ENCODE results near the gene EED. TPM values are rescaled to one million over a fixed set of nuclear protein-coding genes. Genes with fewer than 3 reads are reported as not detected.
"Not testable (repeated sequence)": the region's sequence is repeated elsewhere in the genome, so short reads cannot be mapped to it uniquely, and the experiment has no call there.

The EED gene
- total and polyA plus RNA-seq, 7 donors: 8.1 to 14.6 (median 10.8) TPM

DNA sequence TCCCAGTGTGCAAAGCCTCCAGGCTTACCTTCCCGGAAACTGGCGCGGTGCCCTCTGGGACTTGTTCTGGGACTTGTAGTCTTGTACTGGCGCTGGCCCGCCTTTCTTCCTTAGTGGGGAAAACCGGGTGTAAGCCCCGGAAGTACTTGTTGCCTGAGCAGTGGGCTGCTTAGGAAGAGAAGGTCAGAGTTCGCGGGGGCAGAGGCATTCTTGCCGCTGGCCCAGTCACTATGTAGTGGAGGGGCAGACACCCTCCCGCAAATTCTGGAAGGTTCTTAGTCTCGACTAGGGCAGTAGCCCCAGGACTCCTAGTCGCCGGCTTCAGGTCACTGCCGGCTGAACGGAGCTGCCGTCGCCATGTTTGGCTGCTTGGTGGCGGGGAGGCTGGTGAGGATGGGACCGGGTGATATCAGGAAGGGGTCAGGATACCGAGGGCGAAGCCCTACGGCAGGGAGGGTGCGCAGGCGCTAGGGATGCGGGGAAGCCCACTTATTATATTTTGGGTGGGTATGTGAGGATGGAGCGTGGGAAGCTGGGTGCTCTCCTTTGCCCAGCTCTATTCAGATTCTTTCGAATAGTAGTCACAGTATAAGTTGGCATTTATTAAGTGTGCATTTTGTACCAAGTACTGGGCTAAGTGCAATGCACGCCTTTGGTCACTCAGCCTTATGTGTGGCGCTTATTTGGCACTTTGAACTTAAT lies 57.7 kb downstream of the EED start, which contains the start of gene HIKESHI:
Gene HIKESHI (plus strand): TSS at position 149 of the 702 bp plus-strand sequence. CDS start 209 bp downstream, at position 358.
- H3K36me3 ChIP-seq (ENCODE audit: insufficient read depth in 1 of 2, low read depth in 1 of 2): no peaks in the 10 kb centered on the region
- H3K4me3 ChIP-seq: peak within 1 kb of the TSS; percentile 89
- no peaks in the 10 kb centered on the region for H3K9me3 ChIP-seq
- H3K4me1 ChIP-seq: peaks cover 18% of the 10 kb centered on the region
- peak within 1 kb of the TSS; percentile 93 for H3K27ac ChIP-seq
- TF ChIP-seq, protein P1, sequence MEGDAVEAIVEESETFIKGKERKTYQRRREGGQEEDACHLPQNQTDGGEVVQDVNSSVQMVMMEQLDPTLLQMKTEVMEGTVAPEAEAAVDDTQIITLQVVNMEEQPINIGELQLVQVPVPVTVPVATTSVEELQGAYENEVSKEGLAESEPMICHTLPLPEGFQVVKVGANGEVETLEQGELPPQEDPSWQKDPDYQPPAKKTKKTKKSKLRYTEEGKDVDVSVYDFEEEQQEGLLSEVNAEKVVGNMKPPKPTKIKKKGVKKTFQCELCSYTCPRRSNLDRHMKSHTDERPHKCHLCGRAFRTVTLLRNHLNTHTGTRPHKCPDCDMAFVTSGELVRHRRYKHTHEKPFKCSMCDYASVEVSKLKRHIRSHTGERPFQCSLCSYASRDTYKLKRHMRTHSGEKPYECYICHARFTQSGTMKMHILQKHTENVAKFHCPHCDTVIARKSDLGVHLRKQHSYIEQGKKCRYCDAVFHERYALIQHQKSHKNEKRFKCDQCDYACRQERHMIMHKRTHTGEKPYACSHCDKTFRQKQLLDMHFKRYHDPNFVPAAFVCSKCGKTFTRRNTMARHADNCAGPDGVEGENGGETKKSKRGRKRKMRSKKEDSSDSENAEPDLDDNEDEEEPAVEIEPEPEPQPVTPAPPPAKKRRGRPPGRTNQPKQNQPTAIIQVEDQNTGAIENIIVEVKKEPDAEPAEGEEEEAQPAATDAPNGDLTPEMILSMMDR (IDR thresholded peaks at IDR 0.05): no peak
- H3K27me3 ChIP-seq (ENCODE audit: insufficient read depth in 3 of 3, low read length in 2 of 3): no peaks in the 10 kb centered on the region
- WGBS, 3 donors: 0% methylated on average over 30 of the region's 30 CpGs
- intact Hi-C loops (cut with DNase I): loop anchor here in 1 of 2 donors (5.0 kb wide), 1 partner anchor 60 kb away; the partner anchor contains the start of gene EED
- ATAC-seq: peak; percentile 97 to 99 (median 98)
- peak; percentile 100 for DNase-seq

DNA sequence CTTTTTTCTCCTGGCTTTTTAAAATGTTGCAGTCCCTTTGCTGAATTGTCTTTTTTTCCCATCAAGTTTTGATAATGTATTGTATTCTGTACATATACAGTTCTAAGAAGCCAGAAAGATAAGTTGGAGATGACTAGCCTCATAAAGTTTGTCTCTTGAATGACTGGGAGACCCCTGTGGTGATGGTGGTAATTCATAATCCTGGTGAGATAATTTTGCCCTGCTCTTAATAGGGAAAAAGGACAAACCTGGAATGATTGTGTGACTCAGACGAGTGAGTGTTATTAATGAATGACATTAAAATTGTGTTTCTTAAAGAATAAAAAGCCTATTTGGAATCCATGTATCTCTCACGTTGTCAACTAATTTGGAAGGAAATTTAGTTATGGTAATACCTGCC lies 58.7 kb downstream of the EED start:
- peak overlapping the region; percentile 93 for H3K27ac ChIP-seq
- H3K27me3 ChIP-seq (ENCODE audit: insufficient read depth in 3 of 3, low read length in 2 of 3): no peaks in the 10 kb centered on the region
- no peaks in the 10 kb centered on the region for H3K9me3 ChIP-seq
- ATAC-seq (no peak), DNase-seq (no peak)
- peak overlapping the region; percentile 89 for H3K4me3 ChIP-seq
- intact Hi-C loops (cut with DNase I): loop anchor here in 1 of 2 donors (5.0 kb wide), 1 partner anchor 61 kb away; the partner anchor contains the start of gene EED
- no peaks in the 10 kb centered on the region for H3K36me3 ChIP-seq (ENCODE audit: insufficient read depth in 1 of 2, low read depth in 1 of 2)
- 46 to 51% (median 47%) methylated on average over 2 of the region's 2 CpGs for WGBS, 3 donors
- TF ChIP-seq, protein P1 (IDR thresholded peaks at IDR 0.05): no peak
- peaks cover 18% of the 10 kb centered on the region for H3K4me1 ChIP-seq

DNA sequence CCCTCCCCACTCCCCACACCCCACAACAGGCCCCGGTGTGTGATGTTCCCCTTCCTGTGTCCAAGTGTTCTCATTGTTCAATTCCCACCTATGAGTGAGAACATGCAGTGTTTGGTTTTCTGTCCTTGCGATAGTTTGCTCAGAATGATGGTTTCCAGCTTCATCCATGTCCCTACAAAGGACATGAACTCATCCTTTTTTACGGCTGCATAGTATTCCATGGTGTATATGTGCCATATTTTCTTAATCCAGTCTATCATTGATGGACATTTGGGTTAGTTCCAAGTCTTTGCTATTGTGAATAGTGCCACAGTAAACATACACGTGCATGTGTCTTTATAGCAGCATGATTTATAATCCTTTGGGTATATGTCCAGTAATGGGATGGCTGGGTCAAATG lies 64.2 kb downstream of the EED start:
- H3K27ac ChIP-seq; H3K27me3 ChIP-seq (ENCODE audit: insufficient read depth in 3 of 3, low read length in 2 of 3); ATAC-seq; H3K4me1 ChIP-seq; H3K9me3 ChIP-seq; H3K4me3 ChIP-seq; DNase-seq; H3K36me3 ChIP-seq (ENCODE audit: insufficient read depth in 1 of 2, low read depth in 1 of 2); intact Hi-C loops (cut with DNase I): not testable (repeated sequence)
- WGBS, 3 donors: 72 to 100% (median 77%) methylated on average over 2 to 3 of the region's 4 CpGs

DNA sequence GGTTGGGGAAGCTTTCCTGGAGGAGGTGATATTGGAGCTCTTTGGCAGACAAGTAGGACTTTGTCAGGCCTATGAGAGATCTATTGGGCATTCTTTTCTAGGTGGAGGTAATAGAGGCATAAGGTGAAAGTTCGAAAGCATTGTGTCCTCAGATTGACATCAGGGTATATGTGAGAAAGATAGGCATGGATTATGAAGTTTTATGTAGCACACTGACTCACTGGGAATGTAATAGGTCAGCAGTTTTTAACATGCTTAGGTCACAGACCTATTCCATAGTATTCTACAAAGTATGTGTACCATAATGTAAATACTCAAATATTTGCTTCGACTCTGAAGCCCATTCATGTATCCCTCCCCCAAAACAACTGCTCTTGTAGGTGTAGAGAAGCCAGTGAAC lies 69.2 kb downstream of the EED start:
- no peak for ATAC-seq
- TF ChIP-seq, protein P1 (IDR thresholded peaks at IDR 0.05): no peak
- H3K27me3 ChIP-seq (ENCODE audit: insufficient read depth in 3 of 3, low read length in 2 of 3): no peaks in the 10 kb centered on the region
- no peaks in the 10 kb centered on the region for H3K9me3 ChIP-seq
- 96 to 97% (median 97%) methylated on average over 2 of the region's 2 CpGs for WGBS, 3 donors
- H3K4me3 ChIP-seq: no peak overlapping the region
- DNase-seq: no peak
- H3K36me3 ChIP-seq (ENCODE audit: insufficient read depth in 1 of 2, low read depth in 1 of 2): peaks cover 0 to 28% of the 10 kb centered on the region in 2 donors
- H3K4me1 ChIP-seq: no peaks in the 10 kb centered on the region
- intact Hi-C loops (cut with DNase I): no loop called here
- H3K27ac ChIP-seq: no peak overlapping the region

DNA sequence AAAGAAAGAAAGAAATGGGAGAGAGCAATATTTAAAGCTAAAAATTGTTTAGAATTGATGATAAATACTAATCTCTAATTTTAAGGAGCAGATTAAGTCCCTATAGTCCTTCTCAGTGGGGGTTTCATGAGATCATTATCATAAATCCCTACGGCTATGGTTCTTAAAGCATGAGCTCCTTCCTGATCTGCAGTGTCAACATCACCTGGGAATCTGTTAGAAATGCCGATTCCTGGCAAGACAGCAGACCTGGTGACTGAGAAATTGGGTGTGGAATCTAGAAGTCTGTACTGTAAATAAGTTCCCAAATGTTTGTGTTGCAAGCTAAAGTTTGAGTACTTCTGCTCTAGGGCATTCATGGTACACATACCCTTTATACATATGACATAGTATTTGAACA lies 70.1 kb downstream of the EED start:
- intact Hi-C loops (cut with DNase I): no loop called here
- peaks cover 0 to 36% of the 10 kb centered on the region in 2 donors for H3K36me3 ChIP-seq (ENCODE audit: insufficient read depth in 1 of 2, low read depth in 1 of 2)
- TF ChIP-seq, protein P1 (IDR thresholded peaks at IDR 0.05): no peak
- DNase-seq (no peak), ATAC-seq (no peak)
- no peaks in the 10 kb centered on the region for H3K27me3 ChIP-seq (ENCODE audit: insufficient read depth in 3 of 3, low read length in 2 of 3)
- no peaks in the 10 kb centered on the region for H3K4me1 ChIP-seq
- no peak overlapping the region for H3K4me3 ChIP-seq
- no peak overlapping the region for H3K27ac ChIP-seq
- WGBS, 3 donors: 91 to 98% (median 92%) methylated on average over 2 of the region's 2 CpGs
- H3K9me3 ChIP-seq: no peaks in the 10 kb centered on the region

Other genes with a start within 250 kb of the EED start
- 100 to 1,000 TPM in 3 of 4 donors, 10 to 100 TPM in 1; 79.8 to 123 (median 115) TPM for gene PICALM, start 175.7 kb upstream of the EED start, total RNA-seq
- 10 to 100 TPM; 42.0 to 89.1 (median 60.9) TPM for gene PICALM, start 175.7 kb upstream of the EED start, polyA plus RNA-seq
- gene HIKESHI, start 57.5 kb downstream of the EED start, total RNA-seq: 10 to 100 TPM; 39.6 to 45.7 (median 41.4) TPM
- gene HIKESHI, start 57.5 kb downstream of the EED start, polyA plus RNA-seq: 10 to 100 TPM; 50.8 to 74.9 (median 63.6) TPM
- gene CCDC81, start 130.1 kb downstream of the EED start, total RNA-seq: under 1 TPM in 3 of 4 donors, not detected in 1; 0.34 to 0.52 (median 0.41) TPM
- gene CCDC81, start 130.1 kb downstream of the EED start, polyA plus RNA-seq: under 1 TPM; 0.23 to 0.35 (median 0.25) TPM